Measurements from ENCODE around the gene ORM2. TPM values are rescaled to one million over a fixed set of nuclear protein-coding genes. Genes with fewer than 3 reads are reported as not detected.

Gene ORM2
- total RNA-seq, 2 donors from 2014 or later = not detected

DNA sequence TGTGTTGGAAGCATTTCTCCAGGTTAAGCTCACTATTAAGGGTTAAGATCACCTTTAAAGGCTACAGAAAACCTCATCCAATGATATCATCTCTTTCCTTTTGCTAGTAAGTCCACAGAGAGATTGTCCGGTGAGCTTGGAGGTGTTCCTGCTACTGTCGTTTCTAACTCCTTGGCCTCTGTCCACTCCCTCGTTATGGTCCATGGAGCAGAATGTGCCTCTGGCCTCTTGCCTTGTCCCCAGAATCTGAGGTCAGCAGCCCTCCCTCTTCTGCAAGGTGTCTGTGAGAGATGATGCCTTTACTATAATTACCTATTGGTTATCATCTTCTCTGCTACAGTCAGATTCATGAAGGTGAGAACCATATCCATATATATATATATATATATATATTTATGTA lies 15.0 kb downstream of the ORM2 start:
- Histone ChIP-seq H3K27ac (no peak overlapping the region), H3K4me3 (no peak overlapping the region), H3K27me3 (no peaks in the 10 kb centered on the region), H3K9me3 (no peaks in the 10 kb centered on the region), H3K36me3 (peaks cover 76% of the 10 kb centered on the region), H3K4me1 (peaks cover 0 to 13% of the 10 kb centered on the region in 2 donors)
- TF ChIP-seq, protein P1, sequence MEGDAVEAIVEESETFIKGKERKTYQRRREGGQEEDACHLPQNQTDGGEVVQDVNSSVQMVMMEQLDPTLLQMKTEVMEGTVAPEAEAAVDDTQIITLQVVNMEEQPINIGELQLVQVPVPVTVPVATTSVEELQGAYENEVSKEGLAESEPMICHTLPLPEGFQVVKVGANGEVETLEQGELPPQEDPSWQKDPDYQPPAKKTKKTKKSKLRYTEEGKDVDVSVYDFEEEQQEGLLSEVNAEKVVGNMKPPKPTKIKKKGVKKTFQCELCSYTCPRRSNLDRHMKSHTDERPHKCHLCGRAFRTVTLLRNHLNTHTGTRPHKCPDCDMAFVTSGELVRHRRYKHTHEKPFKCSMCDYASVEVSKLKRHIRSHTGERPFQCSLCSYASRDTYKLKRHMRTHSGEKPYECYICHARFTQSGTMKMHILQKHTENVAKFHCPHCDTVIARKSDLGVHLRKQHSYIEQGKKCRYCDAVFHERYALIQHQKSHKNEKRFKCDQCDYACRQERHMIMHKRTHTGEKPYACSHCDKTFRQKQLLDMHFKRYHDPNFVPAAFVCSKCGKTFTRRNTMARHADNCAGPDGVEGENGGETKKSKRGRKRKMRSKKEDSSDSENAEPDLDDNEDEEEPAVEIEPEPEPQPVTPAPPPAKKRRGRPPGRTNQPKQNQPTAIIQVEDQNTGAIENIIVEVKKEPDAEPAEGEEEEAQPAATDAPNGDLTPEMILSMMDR (IDR thresholded peaks at IDR 0.05) = no peak
- DNase-seq (ENCODE audit: low spot score) = no peak

- Histone ChIP-seq H3K36me3 (peaks cover 79% of the 10 kb centered on the region), H3K4me3 (no peak overlapping the region), H3K27ac (no peak overlapping the region), H3K9me3 (no peaks in the 10 kb centered on the region), H3K4me1 (peaks cover 0 to 17% of the 10 kb centered on the region in 2 donors), H3K27me3 (no peaks in the 10 kb centered on the region)
- TF ChIP-seq, protein P1 (IDR thresholded peaks at IDR 0.05) = no peak
- no peak for DNase-seq (ENCODE audit: low spot score)
Measured at GRCh38 chr9:114345493-114346065, 15.9 kb downstream of the ORM2 start.

DNA sequence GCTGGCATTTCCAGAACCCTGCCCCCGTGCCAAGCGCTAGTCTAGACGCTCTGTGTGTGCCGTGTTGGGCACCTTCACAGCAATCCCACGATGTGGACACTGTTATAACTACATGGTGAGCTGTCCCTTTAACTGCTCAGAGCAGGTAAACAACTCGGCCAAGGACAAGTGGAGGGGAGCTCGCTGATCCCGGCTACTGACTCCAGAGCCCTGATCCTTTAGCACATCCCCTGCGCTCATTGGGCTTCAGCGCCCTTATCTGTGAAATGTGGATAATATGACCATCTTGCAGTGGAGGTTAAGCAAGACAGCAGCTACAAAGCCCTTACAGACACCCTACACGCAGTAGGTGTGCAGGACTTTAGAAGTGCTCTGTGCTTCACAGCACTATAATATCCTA lies 16.5 kb downstream of the ORM2 start:
- no peak for DNase-seq (ENCODE audit: low spot score)
- TF ChIP-seq, protein P1 (IDR thresholded peaks at IDR 0.05) = no peak
- Histone ChIP-seq H3K4me3 (no peak overlapping the region), H3K36me3 (peaks cover 76% of the 10 kb centered on the region), H3K27me3 (no peaks in the 10 kb centered on the region), H3K27ac (no peak overlapping the region), H3K9me3 (no peaks in the 10 kb centered on the region), H3K4me1 (peaks cover 0 to 17% of the 10 kb centered on the region in 2 donors)

- Histone ChIP-seq H3K4me1 (peaks cover 0 to 17% of the 10 kb centered on the region in 2 donors), H3K4me3 (no peak overlapping the region), H3K36me3 (peaks cover 67% of the 10 kb centered on the region), H3K27ac (no peak overlapping the region), H3K9me3 (no peaks in the 10 kb centered on the region), H3K27me3 (no peaks in the 10 kb centered on the region)
- TF ChIP-seq, protein P1 (IDR thresholded peaks at IDR 0.05) = no peak
- DNase-seq (ENCODE audit: low spot score) = no peak
Measured at GRCh38 chr9:114347675-114348074, 18.0 kb downstream of the ORM2 start.

- no peak for DNase-seq (ENCODE audit: low spot score)
- no peaks in the 10 kb centered on the region for H3K27me3 ChIP-seq
- peaks cover 66% of the 10 kb centered on the region for H3K36me3 ChIP-seq
- H3K9me3 ChIP-seq = no peaks in the 10 kb centered on the region
- H3K4me1 ChIP-seq = peaks cover 0 to 17% of the 10 kb centered on the region in 2 donors
- no peak overlapping the region for H3K4me3 ChIP-seq
- TF ChIP-seq, protein P1 (IDR thresholded peaks at IDR 0.05) = no peak
- peak overlapping the region; percentile 27 to 29 for H3K27ac ChIP-seq
Measured at GRCh38 chr9:114348261-114348905, 18.7 kb downstream of the ORM2 start.

Data from right atrium auricular region (tissue), 2 donors.